ENCODE results near the gene TRIM17.

- TF ChIP-seq, protein P1, sequence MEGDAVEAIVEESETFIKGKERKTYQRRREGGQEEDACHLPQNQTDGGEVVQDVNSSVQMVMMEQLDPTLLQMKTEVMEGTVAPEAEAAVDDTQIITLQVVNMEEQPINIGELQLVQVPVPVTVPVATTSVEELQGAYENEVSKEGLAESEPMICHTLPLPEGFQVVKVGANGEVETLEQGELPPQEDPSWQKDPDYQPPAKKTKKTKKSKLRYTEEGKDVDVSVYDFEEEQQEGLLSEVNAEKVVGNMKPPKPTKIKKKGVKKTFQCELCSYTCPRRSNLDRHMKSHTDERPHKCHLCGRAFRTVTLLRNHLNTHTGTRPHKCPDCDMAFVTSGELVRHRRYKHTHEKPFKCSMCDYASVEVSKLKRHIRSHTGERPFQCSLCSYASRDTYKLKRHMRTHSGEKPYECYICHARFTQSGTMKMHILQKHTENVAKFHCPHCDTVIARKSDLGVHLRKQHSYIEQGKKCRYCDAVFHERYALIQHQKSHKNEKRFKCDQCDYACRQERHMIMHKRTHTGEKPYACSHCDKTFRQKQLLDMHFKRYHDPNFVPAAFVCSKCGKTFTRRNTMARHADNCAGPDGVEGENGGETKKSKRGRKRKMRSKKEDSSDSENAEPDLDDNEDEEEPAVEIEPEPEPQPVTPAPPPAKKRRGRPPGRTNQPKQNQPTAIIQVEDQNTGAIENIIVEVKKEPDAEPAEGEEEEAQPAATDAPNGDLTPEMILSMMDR (optimal IDR thresholded peaks at IDR 0.05 in 1 of 3, IDR thresholded peaks at IDR 0.05 in 1 of 3, conservative IDR thresholded peaks at IDR 0.05 in 1 of 3; ENCODE audit: extremely low read depth in 1 of 3, insufficient read depth in 2 of 3, low read length in 3 of 3) = no peak
- TF ChIP-seq EZH2 (IDR thresholded peaks at IDR 0.05; ENCODE audit: low read length) = no peak
Observed at GRCh38 chr1:228392111-228392936, 24.3 kb downstream of the TRIM17 start.
